ENCODE measurements around the gene IGFBP3. TPM values are rescaled to one million over a fixed set of nuclear protein-coding genes. Genes with fewer than 3 reads are reported as not detected.
A peak's percentile ranks its signal among the peaks of the same experiment; 100 is the strongest.

Gene IGFBP3
- total and polyA plus RNA-seq, 5 donors from 2014 or later = 0.16 to 0.99 (median 0.19) TPM; not detected in 2

GRCh38 chr7:45915606-45916005, 5.5 kb downstream of the IGFBP3 start:
- no peaks in the 10 kb centered on the region for H3K9me3 Mint-ChIP-seq
- Histone ChIP-seq H3K9me3 (ENCODE audit: control insufficient read depth in 2 of 2, low read length in 2 of 2) (no peaks in the 10 kb centered on the region), H3K4me1 (ENCODE audit: control insufficient read depth, insufficient read depth, low read length, poor library complexity, severe bottlenecking) (no peaks in the 10 kb centered on the region), H3K4me3 (ENCODE audit: low read depth, low read length) (no peak overlapping the region), H3K27ac (ENCODE audit: insufficient read depth, low read length, poor library complexity, severe bottlenecking) (no peak overlapping the region), H3K36me3 (ENCODE audit: control insufficient read depth, insufficient read depth, low read length) (no peaks in the 10 kb centered on the region), H3K27me3 (ENCODE audit: control insufficient read depth, insufficient read depth, low read length) (peaks cover 15% of the 10 kb centered on the region)
- H3K4me1 Mint-ChIP-seq = peaks cover 0 to 8% (median 2%) of the 10 kb centered on the region in 4 donors
- DNase-seq = no peak
- no peaks in the 10 kb centered on the region for H3K36me3 Mint-ChIP-seq
- H3K27me3 Mint-ChIP-seq = peaks cover 45% of the 10 kb centered on the region
- no peak overlapping the region for H3K27ac Mint-ChIP-seq
- ATAC-seq (ENCODE audit: low read depth in 2 of 2) = no peak
- no peak overlapping the region for H3K4me3 Mint-ChIP-seq

- no peaks in the 10 kb centered on the region for H3K9me3 Mint-ChIP-seq
- no peak overlapping the region for H3K4me3 Mint-ChIP-seq
- no peak for ATAC-seq (ENCODE audit: low read depth in 2 of 2)
- H3K9me3 ChIP-seq (ENCODE audit: control insufficient read depth in 2 of 2, low read length in 2 of 2) = no peaks in the 10 kb centered on the region
- H3K4me1 ChIP-seq (ENCODE audit: control insufficient read depth, insufficient read depth, low read length, poor library complexity, severe bottlenecking) = no peaks in the 10 kb centered on the region
- peaks cover 43% of the 10 kb centered on the region for H3K27me3 Mint-ChIP-seq
- H3K27ac ChIP-seq (ENCODE audit: insufficient read depth, low read length, poor library complexity, severe bottlenecking) = no peak overlapping the region
- no peaks in the 10 kb centered on the region for H3K36me3 ChIP-seq (ENCODE audit: control insufficient read depth, insufficient read depth, low read length)
- no peak overlapping the region for H3K4me3 ChIP-seq (ENCODE audit: low read depth, low read length)
- H3K4me1 Mint-ChIP-seq = peaks cover 0 to 8% (median 0%) of the 10 kb centered on the region in 4 donors
- DNase-seq = no peak
- H3K27ac Mint-ChIP-seq = no peak overlapping the region
- H3K36me3 Mint-ChIP-seq = no peaks in the 10 kb centered on the region
- H3K27me3 ChIP-seq (ENCODE audit: control insufficient read depth, insufficient read depth, low read length) = peaks cover 15% of the 10 kb centered on the region
Measured at GRCh38 chr7:45914911-45915310, 6.2 kb downstream of the IGFBP3 start.

- DNase-seq = no peak
- no peaks in the 10 kb centered on the region for H3K36me3 Mint-ChIP-seq
- peaks cover 7% of the 10 kb centered on the region for H3K27me3 ChIP-seq (ENCODE audit: control insufficient read depth, insufficient read depth, low read length)
- H3K4me1 ChIP-seq (ENCODE audit: control insufficient read depth, insufficient read depth, low read length, poor library complexity, severe bottlenecking) = no peaks in the 10 kb centered on the region
- peaks cover 29% of the 10 kb centered on the region for H3K27me3 Mint-ChIP-seq
- H3K4me1 Mint-ChIP-seq = peaks cover 0 to 8% (median 0%) of the 10 kb centered on the region in 4 donors
- H3K4me3 ChIP-seq (ENCODE audit: low read depth, low read length) = no peak overlapping the region
- ATAC-seq (ENCODE audit: low read depth in 2 of 2) = no peak
- no peak overlapping the region for H3K27ac ChIP-seq (ENCODE audit: insufficient read depth, low read length, poor library complexity, severe bottlenecking)
- H3K36me3 ChIP-seq (ENCODE audit: control insufficient read depth, insufficient read depth, low read length) = no peaks in the 10 kb centered on the region
- no peak overlapping the region for H3K4me3 Mint-ChIP-seq
- H3K9me3 ChIP-seq (ENCODE audit: control insufficient read depth in 2 of 2, low read length in 2 of 2) = no peaks in the 10 kb centered on the region
- H3K9me3 Mint-ChIP-seq = no peaks in the 10 kb centered on the region
- no peak overlapping the region for H3K27ac Mint-ChIP-seq
Measured at GRCh38 chr7:45912972-45913371, 8.1 kb downstream of the IGFBP3 start.

GRCh38 chr7:45911311-45911710, 9.8 kb downstream of the IGFBP3 start:
- DNase-seq (no peak), ATAC-seq (ENCODE audit: low read depth in 2 of 2) (no peak)
- Mint-ChIP-seq H3K4me1 (no peaks in the 10 kb centered on the region), H3K4me3 (no peak overlapping the region), H3K27ac (no peak overlapping the region), H3K27me3 (peaks cover 17% of the 10 kb centered on the region), H3K9me3 (no peaks in the 10 kb centered on the region), H3K36me3 (no peaks in the 10 kb centered on the region)
- H3K36me3 ChIP-seq (ENCODE audit: control insufficient read depth, insufficient read depth, low read length) = no peaks in the 10 kb centered on the region
- peaks cover 0 to 2% of the 10 kb centered on the region in 2 experiments for H3K9me3 ChIP-seq (ENCODE audit: control insufficient read depth in 2 of 2, low read length in 2 of 2)
- peaks cover 3% of the 10 kb centered on the region for H3K27me3 ChIP-seq (ENCODE audit: control insufficient read depth, insufficient read depth, low read length)
- H3K4me3 ChIP-seq (ENCODE audit: low read depth, low read length) = no peak overlapping the region
- no peaks in the 10 kb centered on the region for H3K4me1 ChIP-seq (ENCODE audit: control insufficient read depth, insufficient read depth, low read length, poor library complexity, severe bottlenecking)
- no peak overlapping the region for H3K27ac ChIP-seq (ENCODE audit: insufficient read depth, low read length, poor library complexity, severe bottlenecking)

GRCh38 chr7:45910855-45911254, 10.2 kb downstream of the IGFBP3 start:
- Histone ChIP-seq H3K36me3 (ENCODE audit: control insufficient read depth, insufficient read depth, low read length) (no peaks in the 10 kb centered on the region), H3K4me3 (ENCODE audit: low read depth, low read length) (no peak overlapping the region), H3K9me3 (ENCODE audit: control insufficient read depth in 2 of 2, low read length in 2 of 2) (peaks cover 0 to 2% of the 10 kb centered on the region in 2 experiments), H3K27me3 (ENCODE audit: control insufficient read depth, insufficient read depth, low read length) (no peaks in the 10 kb centered on the region), H3K4me1 (ENCODE audit: control insufficient read depth, insufficient read depth, low read length, poor library complexity, severe bottlenecking) (no peaks in the 10 kb centered on the region), H3K27ac (ENCODE audit: insufficient read depth, low read length, poor library complexity, severe bottlenecking) (no peak overlapping the region)
- Mint-ChIP-seq H3K4me3 (no peak overlapping the region), H3K4me1 (no peaks in the 10 kb centered on the region), H3K36me3 (no peaks in the 10 kb centered on the region), H3K27ac (no peak overlapping the region), H3K27me3 (peaks cover 17% of the 10 kb centered on the region), H3K9me3 (no peaks in the 10 kb centered on the region)
- no peak for DNase-seq
- ATAC-seq (ENCODE audit: low read depth in 2 of 2) = no peak

GRCh38 chr7:45909561-45909960, 11.5 kb downstream of the IGFBP3 start:
- ATAC-seq (ENCODE audit: low read depth in 2 of 2) = no peak
- H3K9me3 Mint-ChIP-seq = no peaks in the 10 kb centered on the region
- H3K4me1 Mint-ChIP-seq = no peaks in the 10 kb centered on the region
- peaks cover 17% of the 10 kb centered on the region for H3K27me3 Mint-ChIP-seq
- no peak overlapping the region for H3K4me3 ChIP-seq (ENCODE audit: low read depth, low read length)
- no peaks in the 10 kb centered on the region for H3K27me3 ChIP-seq (ENCODE audit: control insufficient read depth, insufficient read depth, low read length)
- no peaks in the 10 kb centered on the region for H3K4me1 ChIP-seq (ENCODE audit: control insufficient read depth, insufficient read depth, low read length, poor library complexity, severe bottlenecking)
- DNase-seq = no peak
- H3K9me3 ChIP-seq (ENCODE audit: control insufficient read depth in 2 of 2, low read length in 2 of 2) = peaks cover 0 to 2% of the 10 kb centered on the region in 2 experiments
- no peak overlapping the region for H3K27ac Mint-ChIP-seq
- H3K36me3 Mint-ChIP-seq = no peaks in the 10 kb centered on the region
- no peak overlapping the region for H3K27ac ChIP-seq (ENCODE audit: insufficient read depth, low read length, poor library complexity, severe bottlenecking)
- H3K4me3 Mint-ChIP-seq = no peak overlapping the region
- H3K36me3 ChIP-seq (ENCODE audit: control insufficient read depth, insufficient read depth, low read length) = no peaks in the 10 kb centered on the region

GRCh38 chr7:45902820-45903219, 18.3 kb downstream of the IGFBP3 start:
- Histone ChIP-seq H3K27ac (ENCODE audit: insufficient read depth, low read length, poor library complexity, severe bottlenecking) (no peak overlapping the region), H3K27me3 (ENCODE audit: control insufficient read depth, insufficient read depth, low read length) (no peaks in the 10 kb centered on the region), H3K4me1 (ENCODE audit: control insufficient read depth, insufficient read depth, low read length, poor library complexity, severe bottlenecking) (no peaks in the 10 kb centered on the region), H3K9me3 (ENCODE audit: control insufficient read depth in 2 of 2, low read length in 2 of 2) (peaks cover 0 to 4% of the 10 kb centered on the region in 2 experiments), H3K36me3 (ENCODE audit: control insufficient read depth, insufficient read depth, low read length) (no peaks in the 10 kb centered on the region), H3K4me3 (ENCODE audit: low read depth, low read length) (no peak overlapping the region)
- ATAC-seq (ENCODE audit: low read depth in 2 of 2) (no peak), DNase-seq (no peak)
- H3K36me3 Mint-ChIP-seq = no peaks in the 10 kb centered on the region
- H3K4me1 Mint-ChIP-seq = no peaks in the 10 kb centered on the region
- H3K27ac Mint-ChIP-seq = no peak overlapping the region
- H3K4me3 Mint-ChIP-seq = no peak overlapping the region
- peaks cover 6% of the 10 kb centered on the region for H3K27me3 Mint-ChIP-seq
- H3K9me3 Mint-ChIP-seq = peaks cover 0 to 14% (median 4%) of the 10 kb centered on the region in 7 donors

GRCh38 chr7:45901566-45901965, 19.5 kb downstream of the IGFBP3 start:
- Mint-ChIP-seq H3K4me1 (no peaks in the 10 kb centered on the region), H3K27ac (peak overlapping the region in 1 of 3 donors; percentile 38), H3K4me3 (no peak overlapping the region), H3K9me3 (peaks cover 0 to 14% (median 4%) of the 10 kb centered on the region in 7 donors), H3K27me3 (peaks cover 6% of the 10 kb centered on the region), H3K36me3 (no peaks in the 10 kb centered on the region)
- Histone ChIP-seq H3K4me3 (ENCODE audit: low read depth, low read length) (no peak overlapping the region), H3K9me3 (ENCODE audit: control insufficient read depth in 2 of 2, low read length in 2 of 2) (peaks cover 0 to 2% of the 10 kb centered on the region in 2 experiments), H3K4me1 (ENCODE audit: control insufficient read depth, insufficient read depth, low read length, poor library complexity, severe bottlenecking) (no peaks in the 10 kb centered on the region), H3K36me3 (ENCODE audit: control insufficient read depth, insufficient read depth, low read length) (no peaks in the 10 kb centered on the region), H3K27me3 (ENCODE audit: control insufficient read depth, insufficient read depth, low read length) (no peaks in the 10 kb centered on the region), H3K27ac (ENCODE audit: insufficient read depth, low read length, poor library complexity, severe bottlenecking) (no peak overlapping the region)
- no peak for DNase-seq
- no peak for ATAC-seq (ENCODE audit: low read depth in 2 of 2)
